ENCODE results near the gene RAPH1.

GRCh38 chr2:203553784-203554183 lies 18.7 kb upstream of the RAPH1 start:
- TF ChIP-seq CTCF (IDR thresholded peaks at IDR 0.05; ENCODE audit: low read length), result no peak
- TF ChIP-seq EZH2phosphoT487 (IDR thresholded peaks at IDR 0.05; ENCODE audit: low read length), result no peak

Measured in MM.1S (cell line).